Fibroblast of gingiva (primary cell): ENCODE measurements around the gene VWA7.
A peak's percentile ranks its signal among the peaks of the same experiment; 100 is the strongest.

ENCODE experiments used
- DNase-seq: peaks from one replicate; pipeline ENCODE4 v3.0.0-alpha.2; 2011; ENCODE audit warnings: low read depth

The VWA7 gene

DNA sequence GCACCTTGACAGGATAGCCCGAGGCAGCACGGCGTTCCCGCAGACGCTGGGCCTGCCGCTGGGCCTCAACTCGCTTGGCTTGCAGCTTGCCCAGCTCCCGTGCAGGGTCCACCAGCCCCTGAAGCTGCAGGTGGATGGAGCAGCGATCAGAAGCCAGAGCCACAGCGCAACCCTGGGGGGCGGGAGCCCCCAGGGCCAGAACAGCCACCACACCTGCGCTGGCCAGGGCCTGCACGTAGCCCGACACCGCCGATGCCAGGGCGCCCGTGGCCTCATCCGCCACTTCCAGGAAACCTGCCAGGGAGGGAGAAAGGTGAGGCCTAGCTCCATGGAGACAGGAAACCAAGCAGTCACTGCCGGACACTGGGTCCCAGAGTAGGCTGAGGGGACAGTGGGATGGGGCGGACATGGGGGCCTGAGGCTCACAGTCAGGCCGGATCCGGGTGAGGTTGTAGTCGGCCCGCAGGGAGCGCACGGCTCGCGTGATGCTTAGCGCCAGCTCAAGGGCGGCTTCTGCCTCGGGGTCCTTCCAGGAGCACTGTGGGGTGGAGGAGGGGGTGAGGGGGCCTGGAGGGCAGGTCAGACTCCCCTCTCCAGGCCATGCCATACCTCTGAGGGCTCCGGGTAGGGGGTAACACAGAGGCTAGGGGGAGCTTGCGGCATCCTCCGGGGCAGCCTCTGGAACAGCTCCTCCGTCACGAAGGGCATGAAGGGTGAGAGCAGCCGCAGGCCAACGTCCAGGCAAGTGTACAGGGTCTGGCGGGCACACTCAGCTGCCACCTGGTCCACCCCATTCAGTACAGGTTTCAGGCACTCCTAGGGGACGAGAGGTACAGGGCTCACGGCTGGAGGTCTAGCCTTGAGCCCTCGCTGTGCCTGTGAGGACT lies 2.1 kb upstream of the VWA7 start:
- DNase-seq: no peak

DNA sequence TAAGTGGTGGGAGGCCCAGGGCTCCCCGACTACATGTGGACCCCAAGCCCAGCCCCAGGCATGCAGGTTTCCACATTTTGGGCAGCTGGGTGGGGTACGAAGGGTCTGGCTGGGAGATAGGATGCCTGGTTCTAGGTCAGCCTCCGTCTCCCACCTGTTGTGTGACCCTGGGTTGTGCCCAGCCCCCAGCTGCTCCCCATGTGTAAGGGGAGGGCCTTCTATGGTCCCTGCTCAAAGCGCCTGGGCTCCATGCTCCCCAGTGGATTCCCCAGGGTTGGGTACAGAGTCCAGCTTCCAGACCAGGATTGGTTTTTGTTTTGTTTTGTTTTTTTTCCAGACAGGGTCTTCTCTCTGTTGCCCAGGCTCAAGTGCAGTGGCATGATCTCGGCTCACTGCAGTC lies 1.1 kb upstream of the VWA7 start:
- no peak for DNase-seq

DNA sequence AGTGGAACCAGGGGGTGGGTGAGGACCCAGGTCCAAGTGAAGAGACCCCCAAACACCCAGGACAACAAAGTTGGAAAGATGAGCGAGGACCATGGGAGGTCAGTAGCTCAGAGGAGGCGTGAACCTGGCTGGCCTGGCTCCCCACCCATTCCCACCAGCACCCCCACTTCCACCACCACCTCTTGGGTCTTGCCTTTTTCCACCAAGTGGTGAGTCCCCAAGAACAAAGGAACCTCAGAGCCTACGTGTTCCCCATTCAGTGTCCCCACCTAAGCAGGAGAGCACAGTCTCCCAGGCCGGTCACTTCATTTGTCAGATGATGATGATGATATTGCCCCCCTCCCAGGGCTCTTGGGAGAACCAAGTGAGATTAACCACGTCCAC lies 531 bp upstream of the VWA7 start:
- no peak for DNase-seq

DNA sequence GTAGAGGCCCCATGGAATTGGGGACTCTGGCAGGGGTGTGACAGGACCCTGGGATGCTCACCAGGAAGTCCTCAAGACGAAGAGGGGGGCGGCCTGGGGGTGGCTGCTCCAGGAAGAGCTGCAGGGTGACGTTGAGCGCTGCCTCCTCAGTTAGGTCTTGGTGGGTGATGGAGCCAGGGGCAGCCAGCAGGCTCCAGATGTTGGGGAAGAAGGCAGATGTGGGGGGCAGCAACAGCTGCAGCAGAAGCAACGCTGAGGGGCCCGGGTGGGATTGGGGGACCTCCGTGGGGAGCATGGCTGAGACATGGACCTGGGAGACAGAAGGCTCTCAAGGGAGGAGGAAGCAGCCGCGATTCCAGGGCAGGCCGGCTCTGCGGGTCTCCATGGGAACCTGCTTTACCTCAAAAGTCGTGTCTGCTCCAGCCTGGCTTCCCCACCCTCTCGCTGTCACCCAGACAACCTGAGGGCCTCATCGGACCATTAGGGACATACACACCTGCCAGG lies 591 bp downstream of the VWA7 start:
- no peak for DNase-seq

DNA sequence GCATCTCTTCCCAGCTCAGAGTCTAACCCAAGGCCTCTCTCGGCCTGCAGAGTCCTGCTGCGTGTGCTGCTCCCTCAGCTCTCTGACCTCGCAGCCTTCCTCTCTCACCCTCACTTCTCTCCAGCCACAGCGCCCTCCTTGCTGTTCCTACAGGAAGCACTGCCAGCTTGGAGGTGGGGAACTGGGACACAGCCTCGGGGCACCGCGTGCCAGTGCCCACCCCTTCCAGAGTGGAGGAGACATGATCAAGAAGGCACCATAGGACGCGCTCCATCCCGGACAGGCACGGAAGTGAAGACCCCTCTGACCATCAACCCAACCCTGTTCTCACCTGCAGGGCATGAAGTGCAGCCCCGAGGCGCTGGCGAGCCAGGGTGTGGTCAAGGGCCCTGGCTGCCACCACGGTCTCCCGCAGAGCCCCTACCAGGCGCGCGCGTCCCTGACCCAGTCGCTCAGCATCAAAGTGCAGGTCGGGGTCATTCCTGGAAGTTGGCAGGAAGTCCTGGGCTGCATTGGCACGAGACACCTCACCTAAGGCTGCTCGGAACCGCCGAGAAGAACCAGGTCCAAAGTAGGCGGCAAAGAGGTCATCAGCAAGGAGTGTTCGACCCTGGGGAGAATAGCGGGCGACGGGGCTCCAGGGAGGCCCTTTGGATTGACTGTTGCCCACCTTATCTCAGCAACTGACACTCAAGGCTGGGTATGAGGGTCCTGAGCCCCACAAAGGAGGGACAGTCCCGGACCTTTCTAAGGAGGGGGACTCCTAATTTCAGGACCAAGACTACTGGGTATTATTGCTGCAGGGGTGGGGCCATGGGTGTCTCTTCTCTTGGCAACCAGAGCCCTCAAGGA lies 1.3 kb downstream of the VWA7 start:
- no peak for DNase-seq

DNA sequence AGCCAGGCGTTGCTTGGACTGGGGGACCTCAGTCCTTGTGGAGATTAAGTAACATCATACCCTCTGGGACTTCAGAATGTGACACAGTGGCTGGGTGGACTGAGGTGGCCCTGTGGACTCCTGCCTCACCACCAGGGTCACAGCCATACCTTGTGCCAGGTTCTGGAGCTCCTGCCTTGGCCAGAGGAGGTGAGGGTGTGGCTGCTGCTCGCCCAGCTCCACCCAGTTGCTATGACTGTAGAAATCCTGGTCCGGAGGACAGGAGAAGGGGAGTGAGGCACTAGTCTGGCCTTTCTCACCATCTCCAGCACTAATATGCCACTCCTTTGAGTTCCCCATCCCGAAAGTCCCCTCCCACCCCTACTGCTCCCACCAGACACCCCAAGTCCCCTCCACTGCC lies 1.9 kb downstream of the VWA7 start:
- DNase-seq: no peak

DNA sequence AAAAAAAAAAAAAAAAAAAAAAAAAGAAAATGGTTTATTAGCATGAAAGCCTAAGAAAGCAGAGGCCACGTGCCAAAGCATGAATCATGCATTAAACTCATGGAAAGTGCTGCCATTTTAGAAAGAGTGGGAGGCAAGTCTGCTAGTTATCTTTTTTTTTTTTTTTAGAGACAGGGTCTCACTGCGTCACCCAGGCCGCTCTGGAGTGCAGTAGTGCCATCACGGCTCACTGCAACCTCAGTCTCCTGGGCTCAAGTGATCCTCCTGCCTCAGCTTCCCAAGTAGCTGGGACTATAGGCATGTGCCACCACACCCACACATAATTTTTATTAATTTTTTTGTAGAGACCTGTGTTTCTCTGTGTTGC lies 5.2 kb downstream of the VWA7 start:
- no peak for DNase-seq

DNA sequence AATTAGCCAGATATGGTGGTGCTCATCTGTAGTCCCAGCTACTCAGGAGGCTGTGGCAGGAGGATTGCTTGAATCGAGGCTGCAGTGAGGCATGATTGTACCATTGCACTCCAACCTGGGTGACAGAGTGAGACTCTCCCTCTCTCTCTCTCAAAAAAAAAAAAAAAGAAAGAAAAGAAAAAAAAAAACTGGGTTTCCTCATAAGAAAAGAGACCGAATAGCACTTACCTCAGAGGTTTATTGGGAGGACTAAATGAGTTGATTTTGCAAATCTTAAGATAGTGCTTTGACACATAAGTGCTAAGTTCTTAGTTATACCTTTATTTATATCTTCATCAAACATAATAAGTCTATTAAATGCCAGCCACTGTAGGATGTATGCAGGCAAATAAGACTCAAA lies 6.3 kb downstream of the VWA7 start:
- DNase-seq: no peak

DNA sequence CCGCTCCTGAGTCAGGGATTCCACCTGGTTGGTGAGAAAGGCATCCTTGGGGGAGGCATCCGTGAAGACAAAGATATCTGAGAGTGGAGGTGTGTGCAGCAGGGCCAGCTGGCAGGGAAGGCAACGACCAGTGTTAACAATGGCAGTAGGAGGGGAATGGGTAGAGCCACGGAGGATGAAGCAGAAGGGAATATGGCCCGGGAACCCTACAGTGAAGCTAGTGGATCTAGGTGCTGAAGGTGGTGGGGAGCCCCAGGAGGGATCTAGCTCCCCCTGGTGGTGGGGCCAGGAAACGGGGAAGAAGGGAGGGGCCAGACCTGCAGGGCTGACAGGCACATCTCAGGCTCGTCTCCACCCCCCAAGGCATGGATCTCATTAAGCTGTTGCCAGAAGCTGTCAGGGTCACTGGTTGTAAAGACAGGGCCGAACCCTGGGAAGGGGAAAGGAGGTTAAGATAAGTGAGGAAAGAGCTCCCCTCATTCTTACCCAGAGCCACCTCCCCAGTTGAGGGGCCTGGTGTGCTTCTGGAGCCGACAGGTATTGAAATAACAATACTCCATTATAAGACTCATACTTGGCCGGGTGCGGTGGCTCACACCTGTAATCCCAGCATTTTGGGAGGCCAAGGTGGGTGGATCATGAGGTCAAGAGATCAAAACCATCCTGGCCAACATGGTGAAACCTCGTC lies 7.3 kb downstream of the VWA7 start:
- DNase-seq: peak; percentile 34

DNA sequence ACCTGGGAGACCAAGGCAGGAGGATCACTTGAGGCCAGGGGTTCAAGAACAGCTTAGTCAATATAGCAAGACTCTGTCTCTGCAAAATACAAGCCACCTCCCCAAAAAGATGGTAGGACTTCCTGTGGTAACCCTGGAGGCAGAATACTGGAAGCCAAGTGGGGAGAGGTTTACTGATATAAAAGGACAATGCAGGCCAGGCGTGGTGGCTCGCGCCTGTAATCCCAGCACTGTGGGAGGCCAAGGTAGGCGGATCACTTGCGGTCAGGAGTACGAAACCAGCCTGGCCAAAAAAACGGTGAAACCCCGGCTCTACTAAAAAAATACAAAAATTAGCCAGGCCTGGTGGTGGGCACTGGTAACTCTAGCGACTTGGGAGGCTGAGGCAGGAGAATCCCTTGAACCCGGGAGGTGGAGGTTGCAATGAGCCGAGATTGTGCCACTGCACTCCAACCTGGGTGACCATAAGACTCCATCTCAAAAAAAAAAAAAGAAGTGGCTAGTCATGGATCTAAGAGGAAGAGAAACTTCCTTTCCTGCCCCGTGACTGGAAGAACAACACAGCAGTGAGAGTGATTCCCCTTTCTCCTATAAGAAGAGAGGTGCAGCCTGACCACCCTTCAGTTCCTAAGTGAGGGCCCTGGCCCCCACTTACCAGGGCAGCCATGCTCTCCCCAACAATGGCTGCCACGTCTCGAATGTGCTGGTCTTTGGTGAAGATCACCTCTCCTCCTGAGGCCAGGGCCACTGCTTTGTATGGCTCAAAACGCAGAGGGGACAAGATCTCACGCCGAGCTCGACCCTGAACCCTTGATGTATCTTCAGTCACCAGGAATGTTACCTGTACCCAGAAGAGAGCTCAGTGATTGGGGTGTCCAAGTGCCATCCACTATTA lies 8.5 kb downstream of the VWA7 start:
- no peak for DNase-seq

DNA sequence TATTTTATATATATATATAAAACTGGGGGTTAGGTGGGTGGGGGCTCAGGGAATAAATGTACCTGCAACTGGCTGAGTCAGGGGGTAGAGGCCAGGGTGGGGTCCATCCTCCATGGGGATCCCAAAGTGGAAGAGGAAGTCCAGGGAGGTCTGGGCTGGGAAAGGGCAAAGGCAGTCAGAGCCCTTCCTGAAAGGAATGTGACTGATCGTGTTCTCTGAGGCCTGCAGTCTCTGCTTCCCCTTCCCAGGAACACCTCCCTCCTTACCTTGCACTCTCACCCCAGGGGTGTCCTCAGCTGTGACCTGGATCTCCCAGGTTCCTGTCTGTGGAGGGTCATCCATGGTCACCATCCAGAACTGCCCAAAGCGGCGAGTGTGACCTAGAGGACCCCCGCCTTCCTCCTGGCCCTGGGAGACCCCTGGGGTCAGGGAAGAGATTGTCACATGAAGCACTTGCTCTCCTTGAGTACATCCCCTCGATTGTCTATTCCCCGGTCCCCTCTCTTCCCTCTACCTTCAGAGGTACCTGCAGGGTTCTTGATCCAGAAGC lies 10.0 kb downstream of the VWA7 start:
- DNase-seq: no peak

DNA sequence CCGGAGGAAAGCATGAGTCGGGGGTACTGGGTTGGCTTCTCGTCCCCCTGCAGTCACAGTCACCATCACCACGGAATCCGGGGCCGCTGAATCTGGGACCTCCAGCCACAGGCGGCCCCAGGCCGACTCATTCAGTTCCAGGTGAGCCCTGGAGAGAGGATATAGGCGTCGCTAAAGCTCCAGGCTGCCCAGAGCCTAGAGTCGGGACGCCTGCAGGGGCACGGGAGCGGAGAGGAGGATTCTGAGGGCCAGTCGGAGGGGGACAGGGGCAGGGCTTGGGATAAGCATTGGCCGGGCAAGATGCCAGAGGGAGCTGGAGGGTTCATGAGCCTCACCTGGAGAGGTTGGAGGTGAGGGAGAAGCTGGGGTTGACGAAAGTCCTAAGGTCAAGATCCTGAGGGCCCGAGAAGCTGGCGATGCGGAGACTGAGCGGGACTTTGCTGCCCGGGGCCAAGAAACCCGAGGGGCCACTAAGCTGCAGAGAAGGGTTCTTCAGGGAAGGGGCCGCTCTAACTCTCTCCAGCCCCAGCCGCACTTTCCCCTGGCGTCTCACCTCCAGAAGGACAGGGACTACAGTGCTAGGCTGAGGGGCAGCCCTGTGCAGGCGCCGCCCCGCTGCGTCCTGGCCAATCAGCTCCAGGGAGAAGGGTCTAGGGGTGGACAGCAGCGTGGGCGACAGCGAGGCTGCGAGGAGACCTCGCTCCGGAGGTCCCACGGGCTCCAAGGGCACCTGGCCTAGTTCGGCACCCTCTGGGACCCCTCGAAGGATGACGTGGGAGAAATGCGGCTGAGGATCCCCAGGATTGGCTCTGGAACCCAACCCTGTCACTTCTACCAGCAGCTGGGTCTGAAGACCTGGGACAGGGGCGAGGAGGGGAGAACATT lies 11.0 kb downstream of the VWA7 start:
- DNase-seq: no peak

DNA sequence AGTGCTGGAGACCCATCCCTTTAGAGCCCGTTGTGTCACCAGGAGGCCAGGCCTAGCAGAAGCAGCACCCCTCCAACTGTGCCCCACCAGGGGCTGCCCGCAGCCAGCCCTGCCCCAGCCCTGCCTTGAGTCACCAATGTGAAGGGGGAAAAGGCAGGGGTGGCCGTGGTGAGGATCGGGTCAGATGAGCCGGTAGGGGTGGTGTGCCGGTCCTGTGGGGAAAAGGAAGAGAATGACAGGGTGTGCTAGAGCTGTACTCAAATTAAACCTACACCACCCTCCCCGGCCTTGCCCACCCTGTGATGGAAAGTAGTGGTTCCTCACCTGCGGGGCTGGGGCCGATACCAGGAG lies 11.6 kb downstream of the VWA7 start:
- DNase-seq: no peak

DNA sequence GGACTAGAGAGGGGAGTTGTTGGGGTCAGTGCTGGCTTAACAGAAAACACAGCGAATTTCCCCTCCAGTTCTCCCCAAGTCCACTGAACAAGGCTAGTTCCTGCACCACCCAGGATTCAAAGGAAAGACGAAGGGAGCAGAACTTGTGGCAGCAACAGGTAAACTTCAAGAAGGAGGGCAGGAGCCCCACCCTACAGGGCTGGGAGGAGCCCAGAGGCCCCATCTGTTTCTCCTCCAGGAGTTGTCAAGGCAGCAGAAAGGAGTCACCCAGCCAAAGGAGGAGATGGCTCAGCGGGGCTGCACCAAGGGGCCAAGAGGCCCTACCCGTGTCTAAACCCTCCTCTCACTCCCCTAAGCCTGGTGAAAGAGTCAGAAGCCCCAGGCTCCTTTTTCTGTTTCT lies 12.9 kb downstream of the VWA7 start:
- DNase-seq: no peak

DNA sequence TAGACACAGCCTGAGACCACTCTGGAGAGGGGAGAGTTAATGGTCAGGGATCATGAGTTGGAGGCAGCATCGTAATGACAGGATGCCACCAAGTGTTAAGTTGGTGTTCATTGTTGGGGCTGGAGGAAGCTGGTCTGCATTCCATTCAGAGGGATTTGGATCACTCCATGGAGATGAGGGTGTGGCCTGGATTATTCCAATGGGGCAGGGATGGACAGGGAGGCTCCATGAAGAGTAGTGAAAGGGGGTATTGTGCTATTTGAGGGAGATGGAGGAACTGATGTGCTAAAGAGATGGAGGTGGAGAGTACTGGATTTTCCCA lies 13.5 kb downstream of the VWA7 start:
- DNase-seq: peak; percentile 45

DNA sequence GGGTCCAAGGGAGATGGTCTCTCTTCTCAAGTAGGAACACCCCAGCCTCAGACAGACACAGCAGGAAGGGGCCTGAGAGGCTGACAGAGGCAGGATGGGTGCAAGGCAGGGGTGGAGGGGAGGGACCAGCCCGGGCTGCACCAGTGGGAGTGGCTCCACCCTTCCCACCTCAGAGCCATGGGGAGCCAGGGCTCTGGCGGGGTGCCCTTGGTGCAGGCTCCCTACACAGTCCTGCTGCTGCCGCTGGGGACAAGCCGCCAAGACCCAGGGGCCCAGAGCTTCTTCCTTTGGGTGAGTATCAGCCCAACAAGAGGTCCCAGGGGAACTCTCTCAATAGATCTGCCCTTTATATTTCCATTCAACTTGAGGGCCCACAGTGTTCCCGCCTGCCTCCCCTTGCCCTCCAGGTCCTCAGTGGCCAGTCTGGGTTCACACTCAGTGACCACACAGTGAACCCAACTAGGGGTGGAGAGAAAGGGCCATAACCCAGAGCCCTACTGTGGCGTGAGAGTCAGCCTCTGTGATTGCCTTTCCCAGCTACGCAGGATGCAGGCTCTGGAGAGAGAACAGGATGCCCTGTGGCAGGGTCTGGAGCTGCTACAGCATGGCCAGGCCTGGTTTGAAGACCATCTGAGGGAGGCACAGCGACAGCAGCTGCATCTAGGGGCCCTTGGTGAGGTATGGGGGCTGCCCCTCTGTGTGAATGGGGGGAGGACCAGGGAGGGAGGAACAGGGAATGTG lies 14.1 kb downstream of the VWA7 start:
- no peak for DNase-seq

DNA sequence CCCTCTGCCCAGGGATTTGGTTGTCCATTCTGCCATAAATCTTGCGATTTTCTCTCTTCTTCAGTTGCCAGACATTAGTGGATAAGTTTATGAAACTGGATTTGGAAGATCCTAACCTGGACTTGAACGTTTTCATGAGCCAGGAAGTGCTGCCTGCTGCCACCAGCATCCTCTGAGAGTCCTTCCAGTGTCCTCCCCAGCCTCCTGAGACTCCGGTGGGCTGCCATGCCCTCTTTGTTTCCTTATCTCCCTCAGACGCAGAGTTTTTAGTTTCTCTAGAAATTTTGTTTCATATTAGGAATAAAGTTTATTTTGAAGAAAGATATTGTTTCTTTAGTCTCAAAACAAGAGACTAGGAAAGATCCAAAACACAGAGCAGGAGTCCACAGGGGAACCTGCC lies 14.8 kb downstream of the VWA7 start, which contains the start of gene SAPCD1:
TSS of gene SAPCD1 (plus strand) at position 301 of the 400 bp plus-strand sequence. CDS start 399 bp downstream, outside the sequence.
- no peak for DNase-seq

DNA sequence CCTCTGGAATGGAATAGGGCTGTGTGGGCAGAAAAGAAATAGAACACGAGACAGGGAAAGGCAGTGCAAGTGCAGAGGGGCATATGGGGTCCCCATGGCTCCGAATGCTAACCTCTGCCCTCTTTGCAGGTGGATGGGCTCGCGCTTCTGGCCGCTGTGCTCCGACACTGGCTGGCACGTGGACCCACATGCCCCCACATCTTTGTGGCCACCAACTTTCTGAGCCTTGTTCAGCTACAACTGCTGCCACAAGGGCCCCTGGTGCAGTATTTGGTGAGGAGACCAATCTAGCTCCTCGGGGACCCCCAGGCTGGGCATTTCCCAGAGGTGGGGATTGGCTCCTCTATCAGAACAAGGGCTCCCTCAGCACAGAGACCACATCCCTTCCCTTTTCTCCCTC lies 15.8 kb downstream of the VWA7 start:
- no peak for DNase-seq

DNA sequence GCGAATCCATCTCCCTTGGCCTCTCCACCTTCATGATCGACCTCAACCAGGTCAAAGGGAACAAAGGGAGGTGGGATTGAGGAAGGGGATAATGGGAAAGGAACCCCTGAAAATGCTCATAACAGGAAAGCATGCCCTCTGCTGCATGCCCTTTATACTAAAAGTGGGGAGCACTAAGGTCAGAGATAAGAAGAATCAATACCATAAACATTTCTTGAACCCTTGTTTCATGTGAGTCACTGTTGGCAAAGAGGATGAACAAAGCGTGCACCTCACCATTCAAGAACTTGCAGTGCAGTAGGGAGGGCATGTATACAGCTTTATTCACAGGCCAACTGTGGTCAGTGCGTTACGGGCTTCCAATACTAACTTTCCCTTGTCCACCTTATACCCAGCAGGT lies 16.3 kb downstream of the VWA7 start:
- DNase-seq: no peak

DNA sequence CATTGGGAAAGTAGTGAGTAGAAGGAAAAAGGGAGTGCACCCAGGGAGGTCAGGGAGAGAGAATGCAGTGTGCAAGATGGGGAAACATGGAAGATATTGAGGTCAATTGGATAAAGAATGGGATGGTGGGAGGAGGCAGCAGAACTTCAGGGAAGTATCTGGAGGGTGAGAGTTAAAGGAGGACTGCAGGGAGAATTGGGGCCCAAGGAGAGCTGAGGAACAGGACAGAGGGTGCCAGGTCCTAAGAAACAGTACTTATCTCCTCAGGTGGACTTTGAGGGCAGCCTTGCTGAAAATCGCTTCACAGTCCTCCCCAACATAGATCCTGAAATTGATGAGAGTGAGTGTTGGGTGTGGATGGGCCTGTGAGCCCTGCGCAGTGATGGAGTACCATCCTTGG lies 18.8 kb downstream of the VWA7 start:
- no peak for DNase-seq
